Progenitor cell of endocrine pancreas (in vitro differentiated cells): ENCODE measurements around the gene ANO6. TPM values are rescaled to one million over a fixed set of nuclear protein-coding genes. Genes with fewer than 3 reads are reported as not detected.

ENCODE experiments used
- DNase-seq: peaks from one replicate; pipeline ENCODE4 v3.0.0; 2021; ENCODE audit warnings: low spot score; ENCODE audit not compliant: unreplicated experiment
- H3K27ac Mint-ChIP-seq: 2 replicates; pipeline ENCODE4 v1.8.0; 2021; ENCODE audit warnings: mild to moderate bottlenecking, moderate library complexity, mixed read lengths
- H3K27me3 Mint-ChIP-seq: 2 replicates; pipeline ENCODE4 v1.8.0; 2021; ENCODE audit warnings: mixed read lengths
- H3K36me3 Mint-ChIP-seq: 2 replicates; pipeline ENCODE4 v1.8.0; 2022; ENCODE audit warnings: mixed read lengths; ENCODE audit not compliant: insufficient read depth
- H3K4me1 Mint-ChIP-seq: 2 replicates; pipeline ENCODE4 v1.8.0; 2021; ENCODE audit warnings: low read depth, mixed read lengths
- H3K4me3 Mint-ChIP-seq: 2 replicates; pipeline ENCODE4 v1.8.0; 2021; ENCODE audit warnings: low read depth, mild to moderate bottlenecking, moderate library complexity, mixed read lengths
- H3K9me3 Mint-ChIP-seq: 2 replicates; pipeline ENCODE4 v1.8.0; 2021; ENCODE audit warnings: low read depth, mixed read lengths
- total RNA-seq: library from RNA; stranded (reverse); gene quantifications from 2 replicates; pipeline ENCODE4 v1.2.1, GENCODE V29; 2021
- TF ChIP-seq, protein P1 (sequence below): fragments of 200-600 bp; sonication (generic); IDR thresholded peaks from one replicate; pipeline ENCODE4 v1.5.0; 2021; ENCODE audit warnings: antibody characterized with exemption, mild to moderate bottlenecking; ENCODE audit not compliant: unreplicated experiment

Gene ANO6
- total RNA-seq, 1 donor from 2014 or later: 39.2 TPM

DNA sequence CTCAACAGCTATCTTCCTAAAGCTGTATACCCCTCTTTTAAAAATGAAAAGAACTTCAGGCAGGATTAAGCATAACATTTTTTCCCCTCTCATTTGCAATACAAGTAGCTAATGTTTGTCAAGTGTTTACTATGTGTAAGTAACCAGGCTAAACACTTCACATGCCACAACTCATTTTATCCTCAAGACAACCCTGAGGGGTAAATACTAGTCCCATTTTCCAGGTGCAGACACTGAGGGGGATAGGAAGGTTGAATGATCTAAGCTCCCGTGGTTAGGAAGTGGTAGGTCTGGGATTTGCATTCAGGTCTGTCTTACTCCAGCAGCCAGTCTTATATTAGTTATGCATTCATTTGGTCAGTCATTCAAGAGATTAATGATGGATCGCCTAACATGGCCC, 70.7 kb downstream of the ANO6 start:
- H3K4me3 Mint-ChIP-seq: no peak overlapping the region
- H3K36me3 Mint-ChIP-seq: peaks cover 13% of the 10 kb centered on the region
- H3K27ac Mint-ChIP-seq: peak overlapping the region; percentile 18
- peaks cover 20% of the 10 kb centered on the region for H3K4me1 Mint-ChIP-seq
- TF ChIP-seq, protein P1, sequence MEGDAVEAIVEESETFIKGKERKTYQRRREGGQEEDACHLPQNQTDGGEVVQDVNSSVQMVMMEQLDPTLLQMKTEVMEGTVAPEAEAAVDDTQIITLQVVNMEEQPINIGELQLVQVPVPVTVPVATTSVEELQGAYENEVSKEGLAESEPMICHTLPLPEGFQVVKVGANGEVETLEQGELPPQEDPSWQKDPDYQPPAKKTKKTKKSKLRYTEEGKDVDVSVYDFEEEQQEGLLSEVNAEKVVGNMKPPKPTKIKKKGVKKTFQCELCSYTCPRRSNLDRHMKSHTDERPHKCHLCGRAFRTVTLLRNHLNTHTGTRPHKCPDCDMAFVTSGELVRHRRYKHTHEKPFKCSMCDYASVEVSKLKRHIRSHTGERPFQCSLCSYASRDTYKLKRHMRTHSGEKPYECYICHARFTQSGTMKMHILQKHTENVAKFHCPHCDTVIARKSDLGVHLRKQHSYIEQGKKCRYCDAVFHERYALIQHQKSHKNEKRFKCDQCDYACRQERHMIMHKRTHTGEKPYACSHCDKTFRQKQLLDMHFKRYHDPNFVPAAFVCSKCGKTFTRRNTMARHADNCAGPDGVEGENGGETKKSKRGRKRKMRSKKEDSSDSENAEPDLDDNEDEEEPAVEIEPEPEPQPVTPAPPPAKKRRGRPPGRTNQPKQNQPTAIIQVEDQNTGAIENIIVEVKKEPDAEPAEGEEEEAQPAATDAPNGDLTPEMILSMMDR: no peak
- no peaks in the 10 kb centered on the region for H3K27me3 Mint-ChIP-seq
- H3K9me3 Mint-ChIP-seq: peaks cover 4% of the 10 kb centered on the region
- DNase-seq: no peak

DNA sequence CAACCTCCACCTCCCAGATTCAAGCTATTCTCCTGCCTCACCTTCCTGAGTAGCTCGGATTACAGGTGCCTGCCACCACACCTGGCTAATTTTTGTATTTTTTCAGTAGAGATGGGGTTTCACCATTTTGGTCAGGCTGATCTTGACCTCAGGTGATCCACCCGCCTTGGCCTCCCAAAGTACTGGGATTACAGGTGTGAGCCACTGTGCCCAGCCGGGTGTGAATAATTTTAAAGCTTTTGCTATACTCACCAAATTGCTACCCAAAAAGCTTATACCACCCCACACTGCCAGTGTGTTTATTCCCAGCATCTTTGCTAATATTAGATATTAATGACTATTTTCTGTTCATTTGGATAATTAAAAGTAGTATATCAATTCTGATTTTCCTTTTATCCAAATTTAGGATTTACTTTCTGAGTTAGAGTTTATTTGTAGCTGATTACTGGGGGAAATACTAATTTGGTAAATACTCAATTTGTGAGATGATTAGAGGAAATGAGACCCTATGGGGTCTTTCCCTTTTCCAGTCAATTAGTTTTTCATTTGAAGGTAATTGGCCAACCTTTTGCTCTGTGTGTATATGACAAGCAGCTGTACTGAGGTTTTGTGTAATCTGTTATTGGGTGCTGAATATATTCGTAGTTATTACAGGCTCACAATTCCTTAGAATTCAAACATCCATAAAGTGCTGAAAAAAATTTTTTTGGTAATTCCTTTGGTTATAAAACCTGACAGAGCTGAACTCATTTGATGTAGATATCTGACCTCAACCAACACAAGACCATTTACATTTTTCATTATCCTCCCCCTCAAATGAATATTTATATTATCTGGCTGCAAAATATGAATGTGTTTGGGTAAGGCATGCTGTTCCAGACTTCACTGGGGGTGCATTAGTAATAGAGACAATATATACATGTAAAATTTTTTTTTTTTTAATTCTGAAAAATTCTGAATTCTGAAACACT, 73.6 kb downstream of the ANO6 start:
- TF ChIP-seq, protein P1: no peak
- H3K9me3 Mint-ChIP-seq: peaks cover 4% of the 10 kb centered on the region
- H3K4me3 Mint-ChIP-seq: no peak overlapping the region
- H3K4me1 Mint-ChIP-seq: peaks cover 12% of the 10 kb centered on the region
- H3K36me3 Mint-ChIP-seq: peaks cover 10% of the 10 kb centered on the region
- no peaks in the 10 kb centered on the region for H3K27me3 Mint-ChIP-seq
- DNase-seq: no peak
- H3K27ac Mint-ChIP-seq: no peak overlapping the region

DNA sequence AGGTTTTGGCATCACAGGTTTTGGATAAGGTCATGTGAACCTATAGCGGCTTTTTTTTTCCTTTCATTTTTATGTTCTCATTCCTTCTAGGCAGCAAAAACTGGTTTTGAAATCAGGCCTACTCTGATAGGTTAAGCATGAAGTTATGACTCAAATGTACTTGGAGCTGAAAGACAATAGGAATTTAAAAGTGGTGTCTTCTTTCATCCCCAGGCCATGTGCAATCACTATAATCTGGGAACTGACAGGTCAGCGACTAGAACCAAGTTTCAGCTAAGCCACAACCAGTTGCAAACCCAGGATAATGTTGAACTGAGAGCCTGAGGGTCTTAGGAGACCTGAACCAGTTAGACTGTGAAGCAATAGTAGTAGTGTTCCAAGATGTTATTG, 74.3 kb downstream of the ANO6 start:
- TF ChIP-seq, protein P1: no peak
- Mint-ChIP-seq H3K4me3 (no peak overlapping the region), H3K27ac (no peak overlapping the region), H3K36me3 (peaks cover 8% of the 10 kb centered on the region), H3K4me1 (peaks cover 8% of the 10 kb centered on the region), H3K9me3 (peaks cover 4% of the 10 kb centered on the region), H3K27me3 (no peaks in the 10 kb centered on the region)
- DNase-seq: no peak

DNA sequence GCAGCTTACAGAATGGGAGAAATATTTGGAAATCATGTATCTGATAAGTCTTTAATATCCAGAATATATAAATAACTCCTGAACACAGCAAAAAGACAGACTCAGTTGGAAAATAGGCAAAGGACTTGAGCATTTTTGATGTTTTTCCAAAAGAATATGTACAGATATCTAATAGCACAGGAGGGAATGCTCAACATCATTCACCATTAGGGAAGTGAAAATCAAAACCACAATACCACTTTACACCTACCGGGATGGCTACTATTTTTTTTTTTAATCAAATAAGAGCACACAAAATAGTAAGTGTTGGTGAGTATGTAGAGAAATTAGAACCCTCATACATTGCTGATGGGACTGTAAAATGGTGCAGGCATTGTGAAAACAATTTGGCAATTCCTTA, 75.6 kb downstream of the ANO6 start:
- peaks cover 4% of the 10 kb centered on the region for H3K9me3 Mint-ChIP-seq
- TF ChIP-seq, protein P1: no peak
- peaks cover 8% of the 10 kb centered on the region for H3K4me1 Mint-ChIP-seq
- DNase-seq: no peak
- H3K27ac Mint-ChIP-seq: no peak overlapping the region
- no peaks in the 10 kb centered on the region for H3K27me3 Mint-ChIP-seq
- peaks cover 8% of the 10 kb centered on the region for H3K36me3 Mint-ChIP-seq
- H3K4me3 Mint-ChIP-seq: no peak overlapping the region

DNA sequence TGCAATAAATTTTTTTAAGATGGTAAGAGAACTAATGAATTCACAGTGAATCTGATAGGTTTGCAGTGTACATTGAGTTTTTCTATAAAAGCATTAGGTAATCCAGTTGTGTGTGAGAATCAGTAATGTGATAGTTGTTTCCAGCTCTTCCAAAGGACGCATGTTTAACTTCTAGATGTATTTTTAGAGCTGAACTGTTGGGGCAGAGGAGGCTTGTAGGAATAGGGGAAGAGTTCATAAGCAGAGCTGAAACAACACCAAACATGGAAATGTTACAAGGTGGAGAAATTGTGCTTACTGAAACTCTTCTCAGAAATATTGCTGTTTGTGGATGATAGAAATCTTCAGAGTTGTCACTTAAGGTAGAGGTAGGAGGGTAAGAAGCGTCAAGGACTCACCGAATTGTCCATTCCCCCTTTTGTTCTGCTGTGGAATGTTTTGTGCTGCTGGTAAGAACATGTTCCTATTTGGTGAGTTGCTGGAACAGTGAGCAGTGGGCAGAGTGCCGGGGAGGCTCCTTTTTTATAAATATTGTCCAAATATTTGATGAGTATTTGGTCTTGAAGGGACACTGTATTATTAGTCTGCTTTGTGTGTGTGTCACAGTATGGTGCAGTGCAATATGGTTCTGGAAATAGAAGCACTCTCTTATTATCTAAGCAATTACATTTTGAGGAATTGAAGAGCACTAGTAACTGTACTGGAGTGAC, 76.7 kb downstream of the ANO6 start:
- Mint-ChIP-seq H3K9me3 (peaks cover 4% of the 10 kb centered on the region), H3K4me1 (peaks cover 14% of the 10 kb centered on the region), H3K27ac (no peak overlapping the region), H3K27me3 (no peaks in the 10 kb centered on the region), H3K36me3 (peaks cover 5% of the 10 kb centered on the region), H3K4me3 (no peak overlapping the region)
- TF ChIP-seq, protein P1: no peak
- no peak for DNase-seq
